ENCODE measurements around the gene TOR4A.

- TF ChIP-seq POLR2A (IDR thresholded peaks at IDR 0.05) (no peak), CTCF (IDR thresholded peaks at IDR 0.05) (peak; percentile 96 to 97 (median 97))
Measured at GRCh38 chr9:137236238-137236935, 41.1 kb upstream of the TOR4A start.
